OCI-M2 (cell line): ENCODE results near the gene VSIG2.
"Not testable (repeated sequence)": the region's sequence is repeated elsewhere in the genome, so short reads cannot be mapped to it uniquely, and the experiment has no call there.

Experiments
- DNase-seq: peaks from one replicate; lab custom pipeline; 2025; ENCODE audit not compliant: unreplicated experiment; lab: John Stamatoyannopoulos, UW

VSIG2 gene

GRCh38 chr11:124751741-124752470 is at the start of gene VSIG2:
VSIG2 (minus strand) TSS chr11:124752255; CDS start chr11:124752137, 118 bp downstream.
- DNase-seq: no peak

DNA sequence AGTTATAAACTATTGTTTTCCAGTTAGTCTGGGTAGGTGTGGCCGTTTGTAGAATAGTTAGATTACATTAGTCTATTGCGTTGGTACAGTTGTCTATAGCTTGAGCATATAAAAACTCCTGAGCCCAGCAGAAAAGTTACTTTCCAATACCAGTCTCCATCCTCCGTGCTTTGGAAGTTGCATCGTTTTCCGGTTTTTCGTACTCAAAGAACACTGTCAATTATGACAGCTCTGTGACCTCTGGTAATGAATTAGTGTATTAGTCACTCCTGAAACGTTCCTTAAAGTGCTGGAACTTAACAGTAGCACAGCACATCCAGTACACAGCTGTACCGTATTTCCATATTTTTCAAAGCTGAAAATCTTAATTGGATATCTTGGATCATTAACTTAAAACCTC is 49.0 kb upstream of the VSIG2 start:
- no peak for DNase-seq

DNA sequence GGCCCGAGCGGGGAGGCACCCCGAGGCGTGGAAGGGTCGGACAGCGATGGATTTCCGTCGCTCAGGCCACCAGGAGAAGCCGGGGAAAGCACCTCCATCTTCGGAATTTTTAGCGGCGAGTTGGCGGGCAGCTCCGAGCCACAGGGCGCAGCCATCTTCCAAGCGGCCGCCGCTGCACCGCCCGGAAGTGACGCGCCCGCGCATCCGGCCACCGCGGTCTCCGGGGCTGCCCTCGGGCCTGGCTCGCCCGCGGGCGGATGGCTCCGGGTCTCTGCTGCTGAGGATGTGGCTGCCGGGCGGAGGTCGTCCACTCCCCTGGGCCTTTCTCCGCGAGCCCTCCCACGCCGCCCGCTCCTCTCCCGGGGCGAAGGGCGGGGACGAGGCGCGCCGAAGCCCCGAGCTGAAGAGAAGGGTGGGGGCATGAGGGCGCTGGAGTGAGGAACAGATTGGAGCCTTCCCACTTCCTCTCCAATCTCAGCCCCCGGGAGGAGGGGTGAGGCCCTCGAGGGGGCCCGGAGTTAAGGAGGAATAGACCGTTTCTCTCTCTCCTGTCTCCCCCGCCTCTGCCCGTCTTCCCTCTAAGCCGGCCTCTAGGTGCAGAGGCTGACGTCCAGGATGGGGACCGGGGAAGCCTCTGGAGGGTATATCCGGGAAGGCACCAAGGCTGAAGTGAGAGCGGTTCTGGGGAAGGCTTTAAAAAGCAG is 48.3 kb upstream of the VSIG2 start, which contains the start of gene MSANTD2:
Gene MSANTD2, minus strand, starts transcription at position 181 of the 704 bp plus-strand sequence. Its CDS starts 26 bp downstream, at position 155.
- DNase-seq: no peak

DNA sequence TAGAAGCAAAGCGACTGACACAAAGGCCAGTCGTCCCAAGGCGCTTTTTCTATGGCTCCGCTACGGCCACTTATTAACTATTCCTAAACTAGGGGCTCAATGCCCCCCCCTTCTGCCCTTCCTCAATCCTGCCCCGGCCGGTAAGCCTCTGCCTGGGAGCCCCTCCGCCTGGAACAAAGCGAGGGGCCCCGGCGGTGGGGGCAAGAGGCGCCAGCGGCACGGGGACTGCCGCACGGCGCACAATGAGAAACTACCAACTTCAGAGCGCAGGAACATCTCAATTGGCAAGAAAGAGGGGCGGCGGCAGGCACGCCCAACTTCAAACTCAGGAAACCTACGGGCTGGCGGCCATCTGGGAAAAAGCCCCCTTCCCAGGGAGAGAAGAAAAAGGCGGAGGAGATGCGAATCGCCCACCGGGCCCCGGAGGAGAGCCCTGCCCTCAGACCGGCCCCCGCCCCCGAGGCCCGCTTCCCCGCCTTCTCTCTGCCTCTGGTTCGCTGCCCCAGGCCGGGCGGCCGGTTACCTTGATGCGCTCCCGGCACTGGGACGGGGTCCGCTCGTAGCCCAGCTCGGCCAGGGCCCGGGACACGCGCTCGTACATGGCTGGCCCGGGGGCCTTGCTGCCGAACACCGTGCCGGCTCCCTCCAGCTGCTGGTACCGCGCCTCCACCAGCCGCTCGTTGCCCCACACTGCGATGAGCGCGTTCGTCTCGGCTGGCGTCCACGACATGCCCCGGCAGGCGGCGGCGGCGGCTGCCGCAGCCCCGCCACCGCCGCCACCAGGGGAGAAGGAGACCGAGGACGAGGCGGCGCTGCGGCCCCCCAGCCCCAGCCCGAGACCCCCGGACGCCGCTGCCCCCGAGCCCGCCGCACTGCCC is 47.5 kb upstream of the VSIG2 start:
- DNase-seq: no peak

GRCh38 chr11:124798991-124799347 is 46.9 kb upstream of the VSIG2 start:
- no peak for DNase-seq

DNA sequence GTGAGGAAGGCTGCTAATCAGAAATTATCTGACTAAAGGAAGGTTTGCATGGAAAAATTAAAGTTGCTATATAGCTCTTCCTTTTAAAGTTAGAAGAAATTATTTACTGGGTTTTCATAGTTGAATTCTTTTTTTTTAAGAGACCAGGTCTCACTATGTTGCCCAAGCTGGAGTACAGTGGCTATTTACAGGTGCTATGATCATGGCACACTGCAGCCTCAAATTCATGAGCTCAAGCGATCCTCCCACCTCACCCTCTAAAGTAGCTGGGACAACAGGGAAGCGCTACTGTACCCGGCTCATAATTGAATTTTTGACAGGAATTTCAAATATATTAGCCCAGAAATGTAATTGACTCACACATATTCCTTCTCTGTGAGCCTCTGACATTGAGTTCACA is 44.3 kb upstream of the VSIG2 start:
- DNase-seq: no peak

DNA sequence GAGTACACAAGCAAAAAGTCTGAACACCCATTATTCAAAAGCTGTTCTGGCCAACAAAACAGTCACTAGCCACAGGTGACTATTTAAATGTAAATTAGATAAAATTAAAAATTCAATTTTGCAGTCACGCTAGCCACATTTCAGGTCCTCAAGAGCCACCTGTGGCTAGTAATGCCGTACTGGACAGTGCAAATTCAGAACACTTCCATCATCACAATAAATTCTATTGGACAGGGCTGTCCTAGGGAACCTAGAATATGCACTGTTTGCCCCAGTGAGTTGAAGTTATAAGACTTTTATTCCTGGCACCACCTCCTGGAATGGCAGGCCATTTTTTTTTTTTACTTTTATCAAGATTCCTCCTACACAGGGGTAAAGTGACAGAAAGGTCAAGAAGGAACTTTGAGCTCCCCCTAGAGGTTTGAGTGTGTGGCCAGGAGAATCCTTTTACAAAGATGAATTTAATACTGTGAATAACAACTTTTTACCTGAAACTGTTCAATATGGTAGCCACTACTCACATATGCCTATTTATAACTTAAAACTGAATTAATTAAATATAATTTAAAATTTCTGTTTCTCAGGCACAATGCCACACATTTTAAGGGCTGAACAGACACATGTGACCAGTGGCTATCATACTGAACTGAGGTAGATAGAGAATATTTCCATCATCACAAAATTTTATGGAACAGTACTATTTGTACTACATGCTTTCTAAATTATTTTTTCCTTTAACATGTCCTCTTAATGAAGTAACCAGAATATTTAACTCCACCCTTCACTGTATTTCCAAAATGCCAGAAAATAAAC is 41.6 kb upstream of the VSIG2 start:
- no peak for DNase-seq

DNA sequence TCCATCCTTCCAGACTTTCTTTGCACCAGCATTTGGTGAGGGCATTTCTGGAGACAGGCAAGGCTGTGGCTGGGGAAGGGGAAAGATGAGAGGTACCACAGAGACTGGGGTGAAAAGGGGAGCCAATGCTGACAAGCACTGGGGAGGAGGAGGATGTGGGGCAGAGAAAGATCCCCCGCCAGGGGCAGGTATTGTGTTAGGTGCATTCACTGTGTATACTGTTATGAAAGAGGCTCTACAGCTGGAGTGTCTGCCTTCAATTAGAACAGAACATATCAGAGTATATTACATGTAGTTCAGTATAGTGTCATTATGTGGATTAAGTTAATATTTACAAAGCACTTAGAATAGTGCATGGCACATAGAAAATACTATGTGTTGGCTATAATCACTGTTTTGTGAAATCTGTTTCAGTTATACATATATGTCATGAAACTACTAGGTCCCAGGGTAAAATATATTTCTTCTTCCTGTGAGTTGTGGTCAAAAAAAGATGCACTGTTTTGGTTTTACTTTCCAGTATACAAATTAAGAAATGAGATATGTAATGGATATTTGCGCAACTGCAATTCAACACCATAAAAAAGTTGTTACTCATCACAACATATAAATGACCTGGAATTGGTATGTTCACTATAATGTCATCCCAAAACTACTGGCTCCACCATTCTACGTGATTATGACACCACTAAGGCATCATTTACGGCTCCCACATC is 39.7 kb upstream of the VSIG2 start:
- DNase-seq: no peak

GRCh38 chr11:124788521-124788920 is 36.5 kb upstream of the VSIG2 start:
- DNase-seq: no peak

- DNase-seq: no peak
Observed at GRCh38 chr11:124784051-124784450, 32.0 kb upstream of the VSIG2 start.

DNA sequence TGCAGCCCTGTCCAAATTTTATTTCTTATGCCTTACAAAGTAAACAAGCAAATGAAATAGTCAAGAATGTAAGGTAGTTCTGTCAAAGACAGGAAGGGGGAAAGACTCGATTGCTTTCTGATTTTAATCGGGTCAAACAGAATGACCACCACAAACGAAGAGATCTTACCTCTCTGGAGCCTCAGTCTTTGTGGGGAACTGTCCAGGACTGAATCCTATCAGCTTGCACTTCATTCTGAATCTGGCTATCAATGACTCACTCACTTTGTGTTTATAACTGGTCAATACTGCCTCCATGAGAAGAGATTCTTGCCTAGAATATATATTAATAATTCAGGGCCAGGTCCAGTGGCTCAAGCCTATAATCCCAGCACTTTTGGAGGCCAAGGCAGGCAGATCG is 30.9 kb upstream of the VSIG2 start:
- no peak for DNase-seq

GRCh38 chr11:124779568-124779967 is 27.5 kb upstream of the VSIG2 start:
- DNase-seq: no peak

GRCh38 chr11:124778281-124778680 is 26.2 kb upstream of the VSIG2 start:
- DNase-seq: no peak

GRCh38 chr11:124776865-124777645 is 25.0 kb upstream of the VSIG2 start:
- DNase-seq: no peak

DNA sequence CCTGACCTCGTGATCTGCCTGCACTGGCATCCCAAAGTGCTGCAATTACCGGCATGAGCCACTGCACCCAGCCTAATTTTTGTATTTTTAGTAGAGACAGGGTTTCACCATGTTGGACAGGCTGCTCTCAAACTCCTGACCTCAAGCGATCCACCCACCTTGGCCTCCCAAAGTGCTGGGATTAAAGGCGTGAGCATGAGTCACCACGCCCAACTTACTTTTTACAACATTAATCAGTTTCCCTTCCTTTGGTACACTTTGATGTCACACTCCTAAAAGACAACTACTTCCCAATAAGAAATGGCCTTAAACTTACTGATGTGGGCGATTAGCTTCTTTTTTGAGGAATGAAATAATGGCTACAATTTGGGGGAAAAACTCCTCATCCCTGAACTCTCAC is 18.9 kb upstream of the VSIG2 start:
- DNase-seq: not testable (repeated sequence)

DNA sequence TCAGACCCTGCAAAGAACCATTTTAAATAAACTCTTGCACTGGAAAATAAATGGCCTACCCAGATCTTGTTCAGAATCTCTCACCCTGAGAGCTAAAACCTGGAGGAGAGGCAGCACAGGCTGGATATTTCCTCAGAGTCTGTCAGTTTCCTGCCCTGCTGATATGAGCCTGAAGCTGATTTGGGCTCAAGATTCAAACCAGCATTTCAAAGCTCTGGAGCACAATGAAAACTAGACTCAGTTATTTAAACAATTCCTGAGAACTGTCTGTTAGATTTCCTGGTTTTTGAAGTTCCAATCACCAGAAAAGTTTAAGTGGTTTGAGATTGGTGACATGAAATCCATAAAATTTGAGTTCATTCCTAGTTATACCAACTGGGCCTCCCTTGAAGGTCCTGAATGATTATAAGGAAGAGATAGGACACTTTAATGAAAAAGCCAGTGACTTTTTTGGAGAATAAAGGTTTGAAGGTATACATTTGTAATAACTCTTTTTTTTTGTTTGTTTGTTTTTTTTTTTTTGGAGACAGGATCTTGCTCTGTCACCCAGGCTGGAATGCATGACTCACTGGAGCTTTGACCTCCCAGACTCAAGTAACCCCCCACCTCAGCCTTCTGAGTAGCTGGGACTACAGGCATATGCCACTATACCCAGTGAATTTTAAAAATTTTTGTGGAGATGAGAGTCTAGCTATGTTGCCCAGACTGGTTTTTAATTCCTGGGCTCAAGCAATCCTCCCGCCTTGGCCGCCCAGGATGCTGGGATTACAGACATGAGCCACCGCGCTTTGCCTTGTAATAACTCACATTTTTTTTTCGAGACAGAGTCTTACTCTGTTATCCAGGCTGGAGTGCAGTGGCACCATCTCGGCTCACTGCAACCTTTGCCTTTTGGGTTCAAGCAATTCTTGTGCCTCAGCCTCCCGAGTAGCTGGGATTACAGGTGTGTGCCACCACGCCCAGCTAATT is 18.0 kb upstream of the VSIG2 start:
- no peak for DNase-seq

DNA sequence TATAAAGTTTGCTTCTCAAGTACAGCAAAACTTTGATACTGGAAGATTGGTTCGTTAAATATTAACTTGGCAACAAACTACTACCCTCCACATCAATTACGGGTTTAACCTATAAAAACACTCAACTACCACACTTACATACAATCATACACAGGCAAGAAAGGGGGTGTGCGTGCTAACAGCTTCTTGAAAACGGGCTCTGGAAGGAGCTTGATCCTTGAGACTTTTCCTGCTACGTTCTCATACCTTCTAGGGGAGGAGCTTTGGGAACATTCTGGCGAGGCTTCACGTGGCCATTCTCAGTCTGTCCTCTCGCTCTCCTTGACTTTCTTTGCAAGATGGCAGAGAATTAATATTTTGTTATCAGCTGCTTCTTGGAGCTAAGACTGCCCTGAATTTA is 16.9 kb upstream of the VSIG2 start:
- no peak for DNase-seq

DNA sequence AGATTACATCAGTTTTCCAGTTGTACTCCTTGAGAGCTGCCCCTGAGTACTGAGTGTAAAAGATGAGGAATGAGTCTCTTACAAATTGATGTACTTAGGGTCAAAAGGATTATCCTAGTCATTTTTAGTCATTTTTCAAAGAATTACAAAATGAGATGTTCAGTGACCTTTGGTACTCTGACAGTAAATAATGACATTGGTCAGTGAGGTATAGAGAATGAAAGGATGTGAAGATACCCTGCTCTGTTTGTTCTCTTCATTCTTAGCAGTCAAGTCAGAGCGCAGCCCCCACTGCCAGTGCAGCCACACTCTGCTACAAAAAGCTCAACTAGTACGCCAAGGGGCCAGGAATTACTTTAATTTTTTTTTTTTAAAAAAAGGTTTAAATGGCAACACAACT is 14.1 kb upstream of the VSIG2 start:
- no peak for DNase-seq
